ENCODE results near the gene TPD52L1. TPM values are rescaled to one million over a fixed set of nuclear protein-coding genes. Genes with fewer than 3 reads are reported as not detected.

TPD52L1 gene
- total RNA-seq, 2 donors from 2014 or later = 24.9 to 39.1 TPM

GRCh38 chr6:125121894-125122293, 31.7 kb upstream of the TPD52L1 start:
- DNase-seq = no peak
- no peaks in the 10 kb centered on the region for H3K36me3 ChIP-seq (ENCODE audit: control insufficient read depth, insufficient read depth, low read length)
- no peak overlapping the region for H3K9ac ChIP-seq (ENCODE audit: extremely low read depth, low read length, poor library complexity, severe bottlenecking)
- TF ChIP-seq CTCF (conservative IDR thresholded peaks at IDR 0.05) = no peak
- WGBS, 2 experiments (ENCODE audit: insufficient coverage in 1 of 2, insufficient read length in 1 of 2) = 67% methylated on average over 1 of the region's 1 CpG; no CpG with 5 or more reads in 1 of the 2 experiments
- Mint-ChIP-seq H3K36me3 (ENCODE audit: low read depth) (peaks cover 5% of the 10 kb centered on the region), H3K27me3 (ENCODE audit: insufficient read depth) (no peaks in the 10 kb centered on the region), H3K9me3 (peaks cover 26% of the 10 kb centered on the region), H3K4me3 (no peak overlapping the region), H3K27ac (no peak overlapping the region), H3K4me1 (peaks cover 4% of the 10 kb centered on the region)
- H3K27ac ChIP-seq (ENCODE audit: low read depth, low read length) = no peak overlapping the region
- H3K27me3 ChIP-seq (ENCODE audit: control insufficient read depth, insufficient read depth, low read length, poor library complexity, severe bottlenecking) = no peaks in the 10 kb centered on the region
- H3K4me1 ChIP-seq (ENCODE audit: control insufficient read depth, insufficient read depth, low read length) = no peaks in the 10 kb centered on the region
- H3K4me3 ChIP-seq (ENCODE audit: low read length) = no peak overlapping the region
- peaks cover 4% of the 10 kb centered on the region for H3K9me3 ChIP-seq (ENCODE audit: control insufficient read depth, low read length)

- Mint-ChIP-seq H3K27me3 (ENCODE audit: insufficient read depth) (no peaks in the 10 kb centered on the region), H3K4me3 (no peak overlapping the region), H3K4me1 (peaks cover 5% of the 10 kb centered on the region), H3K36me3 (ENCODE audit: low read depth) (peaks cover 5% of the 10 kb centered on the region), H3K9me3 (peaks cover 33% of the 10 kb centered on the region), H3K27ac (no peak overlapping the region)
- Histone ChIP-seq H3K9ac (ENCODE audit: extremely low read depth, low read length, poor library complexity, severe bottlenecking) (no peak overlapping the region), H3K9me3 (ENCODE audit: control insufficient read depth, low read length) (peaks cover 11% of the 10 kb centered on the region), H3K27ac (ENCODE audit: low read depth, low read length) (no peak overlapping the region), H3K36me3 (ENCODE audit: control insufficient read depth, insufficient read depth, low read length) (no peaks in the 10 kb centered on the region), H3K4me1 (ENCODE audit: control insufficient read depth, insufficient read depth, low read length) (no peaks in the 10 kb centered on the region), H3K27me3 (ENCODE audit: control insufficient read depth, insufficient read depth, low read length, poor library complexity, severe bottlenecking) (no peaks in the 10 kb centered on the region), H3K4me3 (ENCODE audit: low read length) (no peak overlapping the region)
- WGBS, 2 experiments (ENCODE audit: insufficient coverage in 1 of 2, insufficient read length in 1 of 2) = 86 to 100% methylated on average over 1 to 3 of the region's 3 CpGs
- DNase-seq = no peak
- TF ChIP-seq CTCF (conservative IDR thresholded peaks at IDR 0.05) = no peak
Measured at GRCh38 chr6:125123051-125123450, 30.5 kb upstream of the TPD52L1 start.

- Histone ChIP-seq H3K4me3 (ENCODE audit: low read length) (no peak overlapping the region), H3K9ac (ENCODE audit: extremely low read depth, low read length, poor library complexity, severe bottlenecking) (no peak overlapping the region), H3K27me3 (ENCODE audit: control insufficient read depth, insufficient read depth, low read length, poor library complexity, severe bottlenecking) (no peaks in the 10 kb centered on the region), H3K36me3 (ENCODE audit: control insufficient read depth, insufficient read depth, low read length) (no peaks in the 10 kb centered on the region), H3K9me3 (ENCODE audit: control insufficient read depth, low read length) (peaks cover 11% of the 10 kb centered on the region), H3K27ac (ENCODE audit: low read depth, low read length) (no peak overlapping the region), H3K4me1 (ENCODE audit: control insufficient read depth, insufficient read depth, low read length) (no peaks in the 10 kb centered on the region)
- no peaks in the 10 kb centered on the region for H3K27me3 Mint-ChIP-seq (ENCODE audit: insufficient read depth)
- H3K36me3 Mint-ChIP-seq (ENCODE audit: low read depth) = peaks cover 5% of the 10 kb centered on the region
- WGBS, 2 experiments (ENCODE audit: insufficient coverage in 1 of 2, insufficient read length in 1 of 2) = 94 to 98% methylated on average over 5 to 8 of the region's 8 CpGs
- no peak overlapping the region for H3K27ac Mint-ChIP-seq
- peaks cover 33% of the 10 kb centered on the region for H3K9me3 Mint-ChIP-seq
- peaks cover 5% of the 10 kb centered on the region for H3K4me1 Mint-ChIP-seq
- no peak for DNase-seq
- no peak overlapping the region for H3K4me3 Mint-ChIP-seq
- TF ChIP-seq CTCF (conservative IDR thresholded peaks at IDR 0.05) = no peak
Measured at GRCh38 chr6:125123468-125124048, 30.0 kb upstream of the TPD52L1 start.
